ENCODE measurements around the gene DENND2C. TPM values are rescaled to one million over a fixed set of nuclear protein-coding genes. Genes with fewer than 3 reads are reported as not detected.

Gene DENND2C
- total RNA-seq, 1 experiment from 2014 or later, result 3.1 TPM

DNA sequence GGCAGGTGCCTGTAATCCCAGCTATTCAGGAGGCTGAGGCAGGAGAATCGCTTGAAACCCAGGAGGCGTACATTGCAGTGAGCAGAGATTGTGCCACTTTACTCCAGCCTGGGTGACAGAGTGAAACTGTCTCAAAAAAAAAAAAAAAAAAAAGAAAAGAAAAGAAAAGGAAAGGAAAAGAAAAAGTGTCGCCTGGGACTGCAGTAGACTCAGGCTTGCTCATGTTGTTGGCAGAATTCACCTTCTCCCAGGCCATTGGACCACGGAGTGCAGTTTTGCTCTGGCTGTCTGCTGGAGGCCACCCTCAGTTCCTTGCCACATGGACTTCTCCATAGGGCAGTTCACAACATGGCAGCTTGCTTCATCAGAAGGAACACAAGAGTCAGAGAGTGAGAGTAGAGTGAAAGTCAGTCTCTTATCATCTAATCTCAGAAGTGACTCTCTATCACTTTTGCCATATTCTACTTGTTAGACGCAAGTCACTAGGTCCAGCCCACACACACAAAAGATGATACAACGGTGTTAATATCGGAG is 117.7 kb downstream of the DENND2C start:
- DNase-seq (ENCODE audit: extremely low read depth, low read depth), result no peak

DNA sequence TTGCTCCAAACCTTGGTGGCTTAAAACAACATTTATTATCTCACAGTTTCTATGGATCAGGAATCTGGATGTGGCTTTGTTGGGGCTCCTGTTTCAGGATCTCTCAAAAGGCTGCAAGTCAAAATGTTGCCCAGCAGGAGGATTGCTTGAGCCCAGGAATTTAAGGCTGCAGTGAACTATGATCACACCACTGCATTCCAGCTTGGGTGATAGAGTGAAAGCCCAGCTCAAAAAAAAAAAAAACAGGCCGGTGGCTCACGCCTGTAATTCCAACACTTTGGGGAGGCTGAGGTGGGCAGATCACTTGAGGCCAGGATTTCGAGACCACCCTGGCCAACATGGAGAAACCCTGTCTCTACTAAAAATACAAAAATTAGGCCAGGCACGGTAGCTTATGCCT is 118.4 kb downstream of the DENND2C start:
- DNase-seq (ENCODE audit: extremely low read depth, low read depth), result no peak

DNA sequence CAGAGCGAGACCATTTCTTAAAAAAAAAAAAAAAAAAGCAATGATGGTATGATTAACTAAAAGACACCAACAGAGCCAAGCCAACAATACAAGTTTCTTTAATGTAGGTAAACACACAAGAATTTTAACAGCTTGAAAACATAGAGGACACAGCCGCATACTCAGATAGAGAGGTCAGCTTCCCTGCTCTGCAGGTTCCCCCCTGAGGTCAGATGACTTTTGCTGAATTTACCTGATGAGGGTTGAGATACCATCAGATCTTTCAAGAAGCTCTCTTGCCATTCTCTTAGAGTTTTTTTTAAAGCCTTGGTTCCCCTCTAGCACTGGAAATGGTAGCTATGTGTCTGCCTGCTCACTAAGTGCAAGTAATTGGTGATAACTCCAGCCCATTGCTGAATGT is 119.5 kb downstream of the DENND2C start:
- no peak for DNase-seq (ENCODE audit: extremely low read depth, low read depth)

DNA sequence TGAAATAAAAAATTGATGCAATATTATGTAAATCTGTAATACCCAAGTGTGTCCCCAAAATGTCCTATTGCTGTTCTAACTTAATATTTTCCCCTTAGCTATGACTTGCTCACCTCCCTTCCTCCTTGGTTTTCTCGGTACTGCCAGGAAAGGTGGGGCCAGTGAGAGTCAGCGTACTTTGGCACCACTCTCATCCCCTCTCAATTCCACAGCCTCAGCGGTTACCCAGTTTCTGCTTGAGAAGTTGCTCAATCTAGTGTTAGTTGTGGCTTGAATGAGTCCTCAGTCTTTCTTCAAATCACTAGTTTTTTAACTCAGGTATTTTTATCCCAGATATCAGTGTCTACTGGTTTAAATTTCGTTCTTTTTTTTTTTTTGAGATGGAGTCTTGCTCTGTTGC is 120.7 kb downstream of the DENND2C start:
- no peak for DNase-seq (ENCODE audit: extremely low read depth, low read depth)

DNA sequence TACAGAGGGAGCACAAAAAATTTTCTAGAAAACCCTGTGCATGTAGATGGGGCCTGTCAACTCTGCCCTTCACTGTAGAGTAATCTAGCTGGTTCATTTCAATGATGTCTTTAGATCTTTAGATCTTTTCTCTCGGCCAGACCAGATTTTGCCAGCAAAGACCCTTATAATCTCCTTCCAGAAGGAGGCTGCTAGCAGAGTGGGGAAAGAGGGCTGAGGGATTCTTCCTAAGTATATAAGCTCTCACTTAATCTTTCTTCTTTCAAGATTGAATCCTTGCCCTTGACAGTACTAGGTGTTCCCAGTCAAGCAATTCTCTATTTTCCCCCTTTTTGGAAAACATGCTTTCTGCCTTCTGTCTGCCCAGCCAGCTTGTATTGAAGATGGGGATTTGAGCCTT is 122.8 kb downstream of the DENND2C start:
- DNase-seq (ENCODE audit: extremely low read depth, low read depth), result no peak

DNA sequence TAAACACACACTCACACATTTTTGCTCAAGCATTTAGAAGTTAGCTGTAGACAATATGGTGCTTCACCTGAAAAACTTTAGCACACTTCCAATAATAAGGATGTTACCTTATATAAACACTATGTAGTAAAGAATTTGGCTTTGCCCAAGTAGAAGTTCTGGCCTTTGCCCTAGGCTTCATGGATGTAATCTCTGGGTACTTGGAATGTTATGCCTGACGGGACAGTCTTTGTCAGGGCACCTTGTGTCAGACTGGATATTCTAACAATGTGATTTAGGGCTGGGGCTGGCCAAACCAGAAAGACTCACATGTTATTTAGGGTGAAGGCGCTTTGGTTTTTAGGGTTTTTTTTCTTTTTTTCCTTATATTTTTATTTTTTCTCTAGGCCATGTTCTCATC is 124.1 kb downstream of the DENND2C start:
- DNase-seq (ENCODE audit: extremely low read depth, low read depth), result no peak

DNA sequence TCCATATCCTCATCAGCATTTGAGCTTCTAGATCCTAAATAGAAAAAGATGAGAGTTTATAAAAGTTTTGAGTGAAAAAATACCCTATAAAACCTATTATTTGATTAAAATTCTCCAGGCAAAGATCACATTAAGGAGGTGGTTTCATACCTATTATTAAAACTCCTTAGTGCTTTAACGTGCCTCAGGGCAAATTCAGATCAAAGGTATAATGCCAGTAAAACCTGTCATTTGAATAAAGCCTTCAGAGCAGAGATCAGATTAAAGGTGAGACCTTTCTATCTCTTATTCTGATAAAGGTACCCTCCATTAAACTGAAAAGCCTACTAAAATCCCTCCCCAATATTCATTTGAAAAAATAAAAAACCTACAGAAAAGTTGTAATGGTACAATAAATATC is 124.5 kb downstream of the DENND2C start:
- DNase-seq (ENCODE audit: extremely low read depth, low read depth), result no peak

DNA sequence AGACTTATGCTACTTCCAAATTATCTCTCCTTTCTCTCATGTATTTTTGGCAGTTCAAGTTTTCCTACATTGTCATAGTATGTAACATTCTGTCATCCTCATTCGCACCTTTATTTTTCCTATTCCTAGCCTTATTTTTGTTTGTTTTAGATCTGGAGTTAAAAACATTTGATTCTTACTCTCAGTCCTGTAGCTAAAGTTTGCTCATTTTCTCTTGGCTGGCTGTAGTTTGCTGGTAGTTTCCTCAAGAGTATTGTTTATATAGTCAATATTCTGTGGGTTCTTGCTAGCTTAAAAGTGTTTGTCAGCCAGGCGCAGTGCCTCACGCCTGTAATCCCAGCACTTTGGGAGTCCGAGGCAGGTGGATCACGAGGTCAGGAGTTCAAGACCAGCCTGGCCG is 129.0 kb downstream of the DENND2C start:
- no peak for DNase-seq (ENCODE audit: extremely low read depth, low read depth)

DNA sequence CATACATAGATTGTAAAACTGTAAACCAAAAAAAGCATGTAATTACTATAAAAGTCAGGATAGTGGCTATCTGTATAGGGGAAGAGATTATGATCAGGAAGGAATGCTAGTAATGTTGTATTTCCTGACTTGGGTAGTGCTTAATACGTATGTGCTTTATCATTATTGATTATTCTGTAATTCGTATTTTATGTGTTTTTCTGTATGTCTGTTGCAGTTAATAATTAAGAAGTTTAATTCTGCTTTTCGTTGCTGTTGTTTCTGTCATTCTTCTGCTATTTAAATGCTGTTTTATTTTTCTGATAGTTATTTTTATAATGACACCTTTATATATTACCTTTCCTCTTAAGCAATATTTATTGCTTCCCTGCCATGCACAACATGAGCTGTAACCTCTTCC is 129.6 kb downstream of the DENND2C start:
- no peak for DNase-seq (ENCODE audit: extremely low read depth, low read depth)

DNA sequence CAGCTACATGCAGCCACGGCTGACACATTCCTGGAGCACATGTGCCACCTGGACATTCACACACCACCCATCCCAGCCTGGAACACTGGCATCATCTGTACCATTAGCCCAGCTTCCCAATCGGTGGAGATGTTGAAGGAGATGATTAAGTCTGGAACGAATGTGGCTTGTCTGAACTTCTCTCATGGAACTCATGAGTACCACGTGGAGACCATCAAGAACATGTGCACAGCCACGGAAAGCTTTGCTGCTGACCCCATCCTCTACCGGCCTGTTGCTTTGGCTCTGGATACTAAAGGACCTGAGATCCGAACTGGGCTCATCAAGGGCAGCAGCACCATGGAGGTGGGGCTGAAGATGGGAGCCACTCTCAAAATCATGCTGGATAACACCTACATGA is 133.8 kb downstream of the DENND2C start:
- no peak for DNase-seq (ENCODE audit: extremely low read depth, low read depth)

DNA sequence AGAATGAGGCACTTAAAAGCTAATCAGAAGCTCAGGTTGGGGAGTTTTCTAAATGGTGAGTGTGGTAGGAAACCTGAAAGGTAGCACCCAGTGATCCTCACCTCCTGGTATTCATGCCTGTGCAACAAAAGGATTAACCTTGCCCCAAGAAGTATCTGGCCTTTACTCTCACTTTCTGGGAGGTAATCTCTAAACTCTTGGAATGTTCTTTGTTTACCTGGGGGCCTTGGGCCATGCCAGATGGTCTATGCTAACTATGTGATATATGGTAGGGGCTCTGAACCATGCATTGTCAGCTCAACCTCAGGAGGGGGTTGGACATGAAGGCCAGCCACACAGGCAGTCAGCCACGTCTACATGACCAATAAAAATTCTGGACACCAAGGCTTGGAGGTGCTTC is 134.4 kb downstream of the DENND2C start:
- no peak for DNase-seq (ENCODE audit: extremely low read depth, low read depth)

Small RNAs within 50 kb of the gene (small RNA-seq; reads per million reads assigned to genes)
- 0 reads per million in 2 experiments for gene RN7SL432P

Other genes starting within 250 kb of the DENND2C start
- gene TRIM33, start 158.8 kb downstream of the DENND2C start, total RNA-seq (2014; rRNA removed; shearing (Covaris generic)), result 15.2 and 18.4 TPM in 2 replicates
- gene BCAS2, start 88.4 kb downstream of the DENND2C start, total RNA-seq (2014; rRNA removed; shearing (Covaris generic)), result 34.9 and 36.2 TPM in 2 replicates
- not detected in 2 replicates for gene AMPD1, start 25.5 kb upstream of the DENND2C start, total RNA-seq (2014; rRNA removed; shearing (Covaris generic))
- 65.0 and 68.4 TPM in 2 replicates for gene NRAS, start 46.7 kb upstream of the DENND2C start, total RNA-seq (2014; rRNA removed; shearing (Covaris generic))
- gene CSDE1, start 87.9 kb upstream of the DENND2C start, total RNA-seq (2014; rRNA removed; shearing (Covaris generic)), result 300 and 328 TPM in 2 replicates
- gene SIKE1, start 110.6 kb upstream of the DENND2C start, total RNA-seq (2014; rRNA removed; shearing (Covaris generic)), result 58.1 and 59.0 TPM in 2 replicates
- gene SYCP1, start 184.8 kb upstream of the DENND2C start, total RNA-seq (2014; rRNA removed; shearing (Covaris generic)), result not detected in 2 replicates